Right atrium auricular region (tissue), 2 donors: Measurements from ENCODE around the gene TSPAN10. TPM values are rescaled to one million over a fixed set of nuclear protein-coding genes. Genes with fewer than 3 reads are reported as not detected.

Source experiments
- DNase-seq: peaks from one replicate; pipeline ENCODE4 v3.0.0-alpha.2; 2019; ENCODE audit warnings: low spot score
- H3K27ac ChIP-seq, 2 donors: fragments of 200-600 bp; sonication (generic); 1 replicate in 1 of 2; 2 replicates in 1 of 2; pipeline ENCODE4 v1.5.1; 2016 to 2019
- H3K27me3 ChIP-seq, 2 donors: fragments of 200-600 bp; sonication (generic); one replicate each; pipeline versions ENCODE4 v1.5.1 to v1.6.0; 2017 to 2019
- H3K36me3 ChIP-seq: fragments of 200-600 bp; sonication (generic); one replicate; pipeline ENCODE4 v1.5.1; 2016
- H3K4me1 ChIP-seq, 2 donors: fragments of 200-600 bp; sonication (generic); one replicate each; pipeline versions ENCODE4 v1.5.1 to v1.6.0; 2017 to 2019
- H3K4me3 ChIP-seq, 2 donors: fragments of 200-600 bp; sonication (generic); 1 replicate in 1 of 2; 2 replicates in 1 of 2; pipeline ENCODE4 v1.5.1; 2017 to 2019; ENCODE audit warnings: mild to moderate bottlenecking in 1 of 2, moderate library complexity in 1 of 2
- H3K9me3 ChIP-seq, 2 donors: fragments of 200-600 bp; sonication (generic); one replicate each; pipeline ENCODE4 v1.5.1; 2019
- total RNA-seq, 2 donors: library from RNA; depleted of rRNA; stranded (reverse); fragments of >200 nt; gene quantifications; one replicate each; pipeline ENCODE4 v1.1.0, GENCODE V29; 2016
- TF ChIP-seq, protein P1 (sequence below), 2 donors: fragments of 200-600 bp; sonication (generic); IDR thresholded peaks; one replicate each; pipeline ENCODE4 v1.5.1; 2019; ENCODE audit warnings: antibody characterized with exemption in 2 of 2

Gene TSPAN10
- total RNA-seq, 2 donors from 2014 or later, result not detected

DNA sequence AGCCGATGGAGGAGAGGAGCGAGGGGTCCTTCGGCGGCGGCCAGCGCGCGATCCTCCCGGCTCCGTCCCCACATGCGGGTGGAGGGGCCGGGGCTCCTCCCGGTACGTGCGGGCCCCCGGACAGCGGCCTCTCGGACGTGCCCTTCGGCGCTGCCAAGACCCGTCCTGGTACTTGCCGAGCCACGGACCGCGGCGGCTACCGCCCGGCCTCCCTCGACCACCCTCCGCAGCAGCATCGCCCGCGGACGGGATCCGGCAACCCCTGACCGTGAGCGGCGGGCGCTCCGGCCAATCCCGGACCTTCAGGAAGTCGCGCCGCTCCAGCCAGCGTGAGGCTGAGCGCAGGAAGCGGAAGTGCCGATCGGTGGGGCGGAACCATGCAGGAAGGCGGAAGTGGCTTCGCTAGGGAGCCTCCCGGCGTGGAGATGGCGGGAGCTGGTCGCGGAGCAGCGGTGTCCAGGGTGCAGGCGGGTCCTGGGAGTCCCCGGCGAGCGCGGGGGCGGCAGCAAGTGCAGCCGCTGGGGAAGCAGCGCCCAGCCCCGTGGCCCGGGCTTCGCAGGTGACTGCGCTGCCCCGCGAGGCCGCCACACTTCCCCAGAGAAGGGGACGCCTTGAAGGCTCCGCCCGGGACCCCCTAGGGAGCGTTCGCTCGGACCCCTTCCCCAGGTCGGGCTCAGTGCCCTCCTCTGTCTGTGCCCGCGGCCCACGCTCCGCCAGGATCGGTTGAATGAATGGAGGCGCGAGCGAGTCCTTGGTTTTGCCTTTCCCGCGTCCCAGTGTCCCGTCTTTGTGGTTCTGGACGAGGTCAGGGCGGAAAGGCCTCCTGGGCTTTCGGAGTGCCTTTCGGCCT, 29.6 kb downstream of the TSPAN10 start, which contains the start of the genes CCDC137 and OXLD1:
Gene CCDC137, plus strand, starts transcription at position 396 of the 850 bp plus-strand sequence. Its CDS starts 30 bp downstream, at position 426.
Gene OXLD1, minus strand, starts transcription at position 264 of the 850 bp plus-strand sequence. Its CDS starts 28 bp downstream, at position 236.
- DNase-seq, result peak; percentile 94
- no peaks in the 10 kb centered on the region for H3K9me3 ChIP-seq
- H3K36me3 ChIP-seq, result peaks cover 23% of the 10 kb centered on the region
- peaks cover 0 to 29% of the 10 kb centered on the region in 2 donors for H3K4me1 ChIP-seq
- peak within 1 kb of the TSS; percentile 89 to 99 for H3K4me3 ChIP-seq
- TF ChIP-seq, protein P1, sequence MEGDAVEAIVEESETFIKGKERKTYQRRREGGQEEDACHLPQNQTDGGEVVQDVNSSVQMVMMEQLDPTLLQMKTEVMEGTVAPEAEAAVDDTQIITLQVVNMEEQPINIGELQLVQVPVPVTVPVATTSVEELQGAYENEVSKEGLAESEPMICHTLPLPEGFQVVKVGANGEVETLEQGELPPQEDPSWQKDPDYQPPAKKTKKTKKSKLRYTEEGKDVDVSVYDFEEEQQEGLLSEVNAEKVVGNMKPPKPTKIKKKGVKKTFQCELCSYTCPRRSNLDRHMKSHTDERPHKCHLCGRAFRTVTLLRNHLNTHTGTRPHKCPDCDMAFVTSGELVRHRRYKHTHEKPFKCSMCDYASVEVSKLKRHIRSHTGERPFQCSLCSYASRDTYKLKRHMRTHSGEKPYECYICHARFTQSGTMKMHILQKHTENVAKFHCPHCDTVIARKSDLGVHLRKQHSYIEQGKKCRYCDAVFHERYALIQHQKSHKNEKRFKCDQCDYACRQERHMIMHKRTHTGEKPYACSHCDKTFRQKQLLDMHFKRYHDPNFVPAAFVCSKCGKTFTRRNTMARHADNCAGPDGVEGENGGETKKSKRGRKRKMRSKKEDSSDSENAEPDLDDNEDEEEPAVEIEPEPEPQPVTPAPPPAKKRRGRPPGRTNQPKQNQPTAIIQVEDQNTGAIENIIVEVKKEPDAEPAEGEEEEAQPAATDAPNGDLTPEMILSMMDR (IDR thresholded peaks at IDR 0.05), result no peak
- peak within 1 kb of the TSS; percentile 85 for H3K27ac ChIP-seq
- H3K27me3 ChIP-seq, result no peaks in the 10 kb centered on the region

DNA sequence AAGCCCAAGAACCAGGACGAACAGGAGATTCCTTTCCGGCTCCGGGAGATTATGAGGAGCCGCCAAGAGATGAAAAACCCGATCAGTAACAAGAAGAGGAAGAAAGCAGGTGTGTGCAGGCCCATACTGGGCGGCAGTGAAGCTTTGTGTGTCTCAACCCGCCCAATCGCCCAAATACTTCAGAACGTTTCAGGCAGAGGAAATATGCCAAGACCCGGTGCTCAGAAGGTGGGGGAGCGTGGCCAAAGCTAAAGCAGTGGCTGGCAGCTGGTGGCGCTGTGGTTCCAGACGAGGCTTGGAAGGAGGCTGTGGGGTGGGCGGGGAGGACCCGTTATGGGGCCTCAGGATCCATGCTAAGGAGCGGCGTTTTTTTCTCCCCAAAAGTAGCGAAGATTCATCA, 30.8 kb downstream of the TSPAN10 start:
- no peak for DNase-seq
- H3K27ac ChIP-seq, result no peak overlapping the region
- peaks cover 34% of the 10 kb centered on the region for H3K36me3 ChIP-seq
- TF ChIP-seq, protein P1 (IDR thresholded peaks at IDR 0.05), result no peak
- H3K27me3 ChIP-seq, result no peaks in the 10 kb centered on the region
- H3K4me1 ChIP-seq, result peaks cover 0 to 29% of the 10 kb centered on the region in 2 donors
- H3K9me3 ChIP-seq, result no peaks in the 10 kb centered on the region
- H3K4me3 ChIP-seq, result no peak overlapping the region

GRCh38 chr17:81672504-81672903, 35.5 kb downstream of the TSPAN10 start:
- Histone ChIP-seq H3K9me3 (no peaks in the 10 kb centered on the region), H3K27ac (no peak overlapping the region), H3K4me1 (peaks cover 0 to 14% of the 10 kb centered on the region in 2 donors), H3K27me3 (no peaks in the 10 kb centered on the region), H3K36me3 (peaks cover 44% of the 10 kb centered on the region), H3K4me3 (no peak overlapping the region)
- DNase-seq, result no peak
- TF ChIP-seq, protein P1 (IDR thresholded peaks at IDR 0.05), result no peak

DNA sequence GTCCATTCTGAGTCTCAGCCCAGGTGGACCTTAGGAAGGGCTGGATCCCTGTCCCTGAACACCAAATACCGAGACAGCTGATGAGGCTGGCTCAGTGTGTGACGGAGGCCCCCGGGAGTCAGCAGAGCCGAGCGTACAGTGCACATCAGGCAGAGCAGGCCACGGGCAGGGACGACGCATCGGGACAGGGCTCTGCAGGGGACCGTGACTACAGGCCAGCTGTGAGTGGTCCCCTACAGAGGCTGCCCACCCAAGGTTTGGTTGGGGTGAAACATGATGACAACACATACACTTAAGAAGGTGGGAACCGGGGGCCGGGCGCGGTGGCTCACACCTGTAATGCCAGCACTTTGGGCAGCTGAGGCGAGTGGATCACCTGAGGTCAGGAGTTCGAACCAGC, 36.0 kb downstream of the TSPAN10 start:
- Histone ChIP-seq H3K27me3 (no peaks in the 10 kb centered on the region), H3K9me3 (no peaks in the 10 kb centered on the region), H3K4me1 (peaks cover 0 to 9% of the 10 kb centered on the region in 2 donors), H3K4me3 (no peak overlapping the region), H3K27ac (no peak overlapping the region), H3K36me3 (peaks cover 44% of the 10 kb centered on the region)
- TF ChIP-seq, protein P1 (IDR thresholded peaks at IDR 0.05), result no peak
- no peak for DNase-seq

DNA sequence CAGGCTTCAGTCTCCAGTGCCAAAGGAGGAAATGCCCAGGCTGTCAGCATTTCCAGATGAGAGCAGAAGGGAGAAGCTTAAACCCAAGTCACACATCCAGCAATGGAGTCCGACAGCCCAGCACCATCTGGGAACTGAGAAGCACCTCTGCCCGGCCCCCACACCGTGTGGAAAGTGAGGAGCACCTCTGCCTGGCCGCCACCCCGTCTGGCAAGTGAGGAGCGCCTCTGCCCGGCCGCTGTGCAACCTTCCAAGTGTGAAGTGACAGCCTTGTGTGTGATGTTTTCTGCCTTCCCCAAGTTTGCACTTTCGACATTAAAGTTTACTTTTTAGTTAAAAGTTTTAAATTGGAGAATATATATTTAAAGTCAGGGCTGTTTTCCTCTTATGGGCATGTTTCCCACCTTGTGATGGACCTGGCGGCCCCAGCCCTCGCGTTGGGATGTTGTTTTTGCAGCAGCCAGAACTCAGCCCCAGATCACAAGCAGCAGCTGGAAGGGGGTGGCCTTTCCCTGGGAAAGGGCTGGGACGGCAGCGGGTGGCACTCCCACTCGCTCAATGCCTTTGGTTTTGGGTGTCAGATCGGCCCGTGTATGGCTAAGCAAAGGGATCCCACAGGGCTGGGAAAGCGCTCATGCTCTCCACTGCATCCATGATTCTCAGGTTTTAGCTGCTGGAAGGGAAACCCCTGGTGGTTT, 36.7 kb downstream of the TSPAN10 start:
- TF ChIP-seq, protein P1 (IDR thresholded peaks at IDR 0.05), result no peak
- no peak overlapping the region for H3K27ac ChIP-seq
- H3K4me1 ChIP-seq, result peaks cover 0 to 5% of the 10 kb centered on the region in 2 donors
- no peaks in the 10 kb centered on the region for H3K9me3 ChIP-seq
- peaks cover 44% of the 10 kb centered on the region for H3K36me3 ChIP-seq
- H3K4me3 ChIP-seq, result no peak overlapping the region
- H3K27me3 ChIP-seq, result no peaks in the 10 kb centered on the region
- no peak for DNase-seq
